GM12878 (cell line): Measurements from ENCODE around the gene PAPOLA. TPM values are rescaled to one million over a fixed set of nuclear protein-coding genes. Genes with fewer than 3 reads are reported as not detected.

Experiments
- ATAC-seq: fragments of 200-7000 bp; cut with Tn5 transposase; 3 replicates; pipeline ENCODE4 v1.9.1; 2020; ENCODE audit warnings: mild to moderate bottlenecking, moderate library complexity
- BruUV-seq: library from RNA; stranded (reverse); fragments of 400-500 nt; replicated peaks from 2 replicates; lab custom pipeline; 2021; lab: Mats Ljungman, UMichigan
- CTCF ChIA-PET: fragments of 300-600 bp; sonication (Branson Sonifier 250); formaldehyde crosslinking; extraction: SDS; loops from one replicate; lab custom pipeline; 2021; ENCODE audit warnings: inconsistent platforms; lab: Yijun Ruan, JAX
- POLR2A ChIA-PET: fragments of 350-600 bp; formaldehyde crosslinking; extraction: SDS; loops from one replicate; lab custom pipeline; 2021; ENCODE audit warnings: inconsistent platforms; lab: Charles Lee
- RAD21 ChIA-PET: fragments of 300-600 bp; sonication (Branson Sonifier 250); formaldehyde crosslinking; loops from one replicate; lab custom pipeline; 2023; ENCODE audit warnings: antibody characterized with exemption; ENCODE audit not compliant: unreplicated experiment; lab: Charles Lee
- SMC1A ChIA-PET: fragments of 300-600 bp; sonication (Branson Sonifier 250); formaldehyde crosslinking; loops from one replicate; lab custom pipeline; 2023; ENCODE audit not compliant: unreplicated experiment, uncharacterized antibody; lab: Charles Lee
- DNase-seq: peaks from one replicate; pipeline ENCODE4 v3.0.0-alpha.2; 2011; ENCODE audit warnings: low read depth, low spot score
- FAIRE-seq: peaks from 3 replicates; lab custom pipeline; 2011; peaks lifted over from hg19 to GRCh38; lab: Jason Lieb, UNC
- H2AFZ ChIP-seq: 2 replicates; pipeline ENCODE4 v1.6.0; 2011; ENCODE audit warnings: low read depth, low read length, control low read depth; ENCODE audit not compliant: control insufficient read depth
- H3K27ac ChIP-seq: 2 replicates; pipeline ENCODE4 v1.5.1; 2011; ENCODE audit warnings: control low read depth; ENCODE audit not compliant: control insufficient read depth, insufficient read depth
- H3K27me3 ChIP-seq, 2 experiments: replicated peaks in 1 of 2; 2 replicates each; pipeline versions ENCODE4 v1.6.0 to v1.6.1; 2011; ENCODE audit warnings: low read length in 1 of 2; ENCODE audit not compliant: control insufficient read depth in 2 of 2, insufficient read depth in 2 of 2
- H3K36me3 ChIP-seq, 2 experiments: 2 replicates each; pipeline ENCODE4 v1.5.1; 2011; ENCODE audit warnings: low read length in 1 of 2; ENCODE audit not compliant: control insufficient read depth in 2 of 2, insufficient read depth in 2 of 2
- H3K4me1 ChIP-seq: 2 replicates; pipeline ENCODE4 v1.6.1; 2011; ENCODE audit warnings: mild to moderate bottlenecking, low read length, moderate library complexity, mixed read lengths; ENCODE audit not compliant: control insufficient read depth, insufficient read depth
- H3K4me2 ChIP-seq: 2 replicates; pipeline ENCODE4 v1.6.0; 2011; ENCODE audit warnings: control low read depth; ENCODE audit not compliant: control insufficient read depth, insufficient read depth
- H3K4me3 ChIP-seq: fragments of 200-600 bp; sonication (generic); 2 replicates; pipeline ENCODE4 v1.5.1; 2016
- H3K79me2 ChIP-seq: 2 replicates; pipeline ENCODE4 v1.6.0; 2011; ENCODE audit warnings: low read length; ENCODE audit not compliant: control insufficient read depth, insufficient read depth
- H3K9ac ChIP-seq: 2 replicates; pipeline ENCODE4 v1.8.0; 2011; ENCODE audit warnings: low read length, control low read depth, mixed read lengths; ENCODE audit not compliant: control insufficient read depth, insufficient read depth
- H3K9me3 ChIP-seq: replicated peaks from 3 replicates; pipeline ENCODE4 v1.5.1; 2011; ENCODE audit warnings: mild to moderate bottlenecking, low read length; ENCODE audit not compliant: control insufficient read depth, insufficient read depth
- H4K20me1 ChIP-seq: 2 replicates; pipeline ENCODE4 v1.6.0; 2011; ENCODE audit not compliant: control insufficient read depth, insufficient read depth
- KLF5 ChIP-seq: fragments of 450-650 bp; IDR thresholded peaks from 2 replicates; pipeline ENCODE4 v1.6.1; 2014; ENCODE audit warnings: mild to moderate bottlenecking; ENCODE audit not compliant: partially characterized antibody
- RAD21 ChIP-seq: IDR thresholded peaks from 2 replicates; pipeline ENCODE4 v1.6.1; 2011; ENCODE audit warnings: mild to moderate bottlenecking, low read depth, low read length, moderate library complexity; ENCODE audit not compliant: insufficient read depth
- SMARCA5 ChIP-seq: fragments of 450-650 bp; IDR thresholded peaks from 2 replicates; pipeline ENCODE4 v1.6.1; 2017; ENCODE audit warnings: mild to moderate bottlenecking
- SMC3 ChIP-seq: IDR thresholded peaks from 2 replicates; pipeline ENCODE4 v1.6.1; 2011; ENCODE audit warnings: low read length, improper control_type of control experiment, borderline replicate concordance
- SUZ12 ChIP-seq: fragments of 200-600 bp; sonication (generic); IDR thresholded peaks from one replicate; pipeline ENCODE4 v1.6.1; 2018; ENCODE audit warnings: antibody characterized with exemption, mild to moderate bottlenecking; ENCODE audit not compliant: unreplicated experiment
- WGBS: methylation state at CpG from one replicate; pipeline ENCODE4 v1.1.6; 2016; ENCODE audit warnings: low lambda C conversion rate; ENCODE audit not compliant: insufficient replicate concordance, insufficient coverage; ENCODE audit errors: missing lambda C conversion rate; 5-methylcytosine and 5-hydroxymethylcytosine counted together
- in situ Hi-C: fragments of 300-500 bp; cut with MboI; formaldehyde crosslinking; loops from 9 replicates; pipeline ENCODE4 v1.14.3; 2018; ENCODE audit warnings: mixed read lengths
- intact Hi-C: fragments of 100-400 bp; cut with micrococcal nuclease; formaldehyde crosslinking; loops from one replicate; pipeline ENCODE4 v1.14.2; 2022; ENCODE audit not compliant: unreplicated experiment
- polyA plus RNA-seq, 11 experiments: library from polyadenylated mRNA; depleted of rRNA in 4 of 11; unstranded in 6 of 11; stranded (reverse) in 5 of 11; fragments of >200 nt; fragmentation: Nextera tagmentation in 4 of 11; fragmentation: Illumina TruSeq in 1 of 11; extraction: Ambion mirVana in 4 of 11; extraction: Trizol in 1 of 11; gene quantifications; 1 replicate in 1 of 11; 2 replicates in 10 of 11; pipeline versions ENCODE4 v1.2.1 to v1.2.3, GENCODE V29; 2011 to 2016; ENCODE audit warnings: inconsistent platforms in 2 of 11, missing spikeins in 2 of 11, low read depth in 1 of 11
- total RNA-seq, 4 experiments: library from RNA; depleted of rRNA in 3 of 4; stranded (reverse); fragments of >200 nt in 3 of 4; fragmentation: Illumina TruSeq in 1 of 4; extraction: Trizol in 1 of 4; gene quantifications; 2 replicates each; pipeline versions ENCODE4 v1.2.1 to v1.2.3, GENCODE V29; 2013 to 2021
- TF ChIP-seq, protein P1 (sequence below): fragments of 450-650 bp; formaldehyde crosslinking; IDR thresholded peaks from 2 replicates; pipeline ENCODE4 v1.4.0; 2022; ENCODE audit warnings: mild to moderate bottlenecking, moderate library complexity
- TF ChIP-seq, protein P2 (sequence below): IDR thresholded peaks from 2 replicates; pipeline ENCODE4 v1.6.1; 2011; ENCODE audit warnings: mild to moderate bottlenecking, low read depth, low read length, moderate library complexity; ENCODE audit not compliant: insufficient replicate concordance

The PAPOLA gene
- total and polyA plus RNA-seq, 10 of the 15 experiments (the other 5 are each of a cell fraction or from before 2014, with no cell fraction given), result 46.0 to 185 (median 114) TPM

DNA sequence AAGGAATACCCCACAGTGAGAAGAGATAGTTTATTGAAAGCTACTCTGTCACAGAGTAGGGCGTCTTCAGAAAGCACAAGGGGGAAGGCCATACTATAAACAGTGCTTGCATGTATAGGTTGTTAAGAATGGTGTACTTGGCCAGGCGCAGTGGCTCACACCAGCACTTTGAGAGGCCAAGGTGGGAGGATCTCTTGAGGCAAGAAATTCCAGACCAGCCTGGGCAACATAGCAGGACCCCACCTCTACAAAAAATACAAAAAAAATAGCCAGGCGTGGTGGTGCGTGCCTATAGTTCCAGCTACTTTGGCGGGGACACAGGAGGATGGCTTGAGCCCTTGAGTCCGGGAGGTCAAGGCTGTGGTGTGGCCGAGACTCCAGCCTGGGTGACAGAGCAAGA lies 38.0 kb upstream of the PAPOLA start:
- Histone ChIP-seq H3K9ac (no peak overlapping the region), H3K4me3 (no peak overlapping the region), H3K4me1 (no peaks in the 10 kb centered on the region), H2AFZ (no peak overlapping the region), H3K27me3 (no peaks in the 10 kb centered on the region; a peak in 1 of 4 replicates), H3K36me3 (no peaks in the 10 kb centered on the region), H3K27ac (no peak overlapping the region), H3K4me2 (no peak overlapping the region), H3K9me3 (no peaks in the 10 kb centered on the region), H4K20me1 (no peaks in the 10 kb centered on the region), H3K79me2 (no peaks in the 10 kb centered on the region)
- intact Hi-C loops, result no loop called here
- ChIA-PET RAD21 (no interaction called here), SMC1A (no interaction called here), CTCF (no interaction called here), POLR2A (no interaction called here)
- FAIRE-seq (no peak), ATAC-seq (no peak), DNase-seq (no peak)
- TF ChIP-seq RAD21, result no peak
- no peak for TF ChIP-seq SUZ12
- TF ChIP-seq, protein P1, sequence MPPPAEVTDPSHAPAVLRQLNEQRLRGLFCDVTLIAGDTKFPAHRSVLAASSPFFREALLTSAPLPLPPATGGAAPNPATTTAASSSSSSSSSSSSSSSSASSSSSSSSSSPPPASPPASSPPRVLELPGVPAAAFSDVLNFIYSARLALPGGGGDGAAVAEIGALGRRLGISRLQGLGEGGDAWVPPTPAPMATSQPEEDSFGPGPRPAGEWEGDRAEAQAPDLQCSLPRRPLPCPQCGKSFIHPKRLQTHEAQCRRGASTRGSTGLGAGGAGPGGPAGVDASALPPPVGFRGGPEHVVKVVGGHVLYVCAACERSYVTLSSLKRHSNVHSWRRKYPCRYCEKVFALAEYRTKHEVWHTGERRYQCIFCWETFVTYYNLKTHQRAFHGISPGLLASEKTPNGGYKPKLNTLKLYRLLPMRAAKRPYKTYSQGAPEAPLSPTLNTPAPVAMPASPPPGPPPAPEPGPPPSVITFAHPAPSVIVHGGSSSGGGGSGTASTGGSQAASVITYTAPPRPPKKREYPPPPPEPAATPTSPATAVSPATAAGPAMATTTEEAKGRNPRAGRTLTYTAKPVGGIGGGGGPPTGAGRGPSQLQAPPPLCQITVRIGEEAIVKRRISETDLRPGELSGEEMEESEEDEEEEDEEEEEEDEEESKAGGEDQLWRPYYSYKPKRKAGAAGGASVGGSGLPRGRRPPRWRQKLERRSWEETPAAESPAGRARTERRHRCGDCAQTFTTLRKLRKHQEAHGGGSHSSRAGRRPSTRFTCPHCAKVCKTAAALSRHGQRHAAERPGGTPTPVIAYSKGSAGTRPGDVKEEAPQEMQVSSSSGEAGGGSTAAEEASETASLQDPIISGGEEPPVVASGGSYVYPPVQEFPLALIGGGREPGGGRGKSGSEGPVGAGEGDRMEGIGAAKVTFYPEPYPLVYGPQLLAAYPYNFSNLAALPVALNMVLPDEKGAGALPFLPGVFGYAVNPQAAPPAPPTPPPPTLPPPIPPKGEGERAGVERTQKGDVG, result no peak
- no peak for TF ChIP-seq SMARCA5
- no peak for TF ChIP-seq KLF5
- TF ChIP-seq SMC3, result no peak
- TF ChIP-seq, protein P2, sequence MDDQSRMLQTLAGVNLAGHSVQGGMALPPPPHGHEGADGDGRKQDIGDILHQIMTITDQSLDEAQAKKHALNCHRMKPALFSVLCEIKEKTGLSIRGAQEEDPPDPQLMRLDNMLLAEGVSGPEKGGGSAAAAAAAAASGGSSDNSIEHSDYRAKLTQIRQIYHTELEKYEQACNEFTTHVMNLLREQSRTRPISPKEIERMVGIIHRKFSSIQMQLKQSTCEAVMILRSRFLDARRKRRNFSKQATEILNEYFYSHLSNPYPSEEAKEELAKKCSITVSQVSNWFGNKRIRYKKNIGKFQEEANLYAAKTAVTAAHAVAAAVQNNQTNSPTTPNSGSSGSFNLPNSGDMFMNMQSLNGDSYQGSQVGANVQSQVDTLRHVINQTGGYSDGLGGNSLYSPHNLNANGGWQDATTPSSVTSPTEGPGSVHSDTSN, result no peak
- 83% methylated on average over 6 of the region's 7 CpGs for WGBS
- BruUV-seq, result no TSS peak
- in situ Hi-C loops, result no loop called here
